Common myeloid progenitor, CD34-positive (primary cell): ENCODE measurements around the gene TCAP.

Source experiments
- CTCF ChIA-PET: fragments of 350-600 bp; sonication (Branson Sonifier 250); formaldehyde crosslinking; loops from one replicate; lab custom pipeline; 2021; ENCODE audit warnings: antibody characterized with exemption; lab: Charles Lee
- POLR2A ChIA-PET: fragments of 350-600 bp; sonication (Branson Sonifier 250); formaldehyde crosslinking; loops from one replicate; lab custom pipeline; 2021; ENCODE audit warnings: antibody characterized with exemption; lab: Charles Lee
- DNase-seq, 3 donors: peaks; one replicate each; pipeline versions ENCODE4 v3.0.0 to v3.0.0-alpha.2; 2013
- H3K27ac ChIP-seq, 2 experiments: 1 replicate in 1 of 2; 2 replicates in 1 of 2; pipeline ENCODE4 v1.7.0; 2013; ENCODE audit warnings: inconsistent platforms in 2 of 2, low read length in 2 of 2, mild to moderate bottlenecking in 2 of 2, low read depth in 1 of 2, moderate library complexity in 1 of 2; ENCODE audit not compliant: severe bottlenecking in 2 of 2, insufficient read depth in 1 of 2, poor library complexity in 1 of 2
- H3K27me3 ChIP-seq, 5 experiments: replicated peaks in 2 of 5; 1 replicate in 3 of 5; 2 replicates in 2 of 5; pipeline versions ENCODE4 v1.6.1 to v1.7.0; 2013; ENCODE audit warnings: low read length in 4 of 5, mild to moderate bottlenecking in 2 of 5, moderate library complexity in 2 of 5, inconsistent platforms in 1 of 5; ENCODE audit not compliant: insufficient read depth in 5 of 5, control insufficient read depth in 4 of 5
- H3K36me3 ChIP-seq, 4 experiments: 1 replicate in 2 of 4; 2 replicates in 2 of 4; pipeline versions ENCODE4 v1.6.1 to v1.7.0; 2013; ENCODE audit warnings: low read length in 3 of 4, control low read depth in 1 of 4, mild to moderate bottlenecking in 1 of 4; ENCODE audit not compliant: control insufficient read depth in 4 of 4, insufficient read depth in 4 of 4
- H3K4me1 ChIP-seq, 4 experiments: 1 replicate in 3 of 4; 2 replicates in 1 of 4; pipeline versions ENCODE4 v1.6.1 to v1.7.1; 2013; ENCODE audit warnings: low read length in 3 of 4, mild to moderate bottlenecking in 3 of 4, control low read depth in 1 of 4, inconsistent platforms in 1 of 4, moderate library complexity in 1 of 4; ENCODE audit not compliant: control insufficient read depth in 4 of 4, insufficient read depth in 4 of 4; ENCODE audit errors: control extremely low read depth in 1 of 4
- H3K4me3 ChIP-seq, 7 experiments: 1 replicate in 4 of 7; 2 replicates in 3 of 7; pipeline versions ENCODE4 v1.5.1 to v1.7.0; 2013; ENCODE audit warnings: mild to moderate bottlenecking in 7 of 7, low read length in 6 of 7, moderate library complexity in 6 of 7, inconsistent platforms in 2 of 7, low read depth in 2 of 7, control low read depth in 1 of 7; ENCODE audit not compliant: insufficient read depth in 4 of 7, control insufficient read depth in 1 of 7; ENCODE audit errors: extremely low read depth in 1 of 7
- H3K9me3 ChIP-seq, 5 experiments: 1 replicate in 4 of 5; 2 replicates in 1 of 5; pipeline versions ENCODE4 v1.6.1 to v1.7.1; 2013; ENCODE audit warnings: low read length in 4 of 5, mild to moderate bottlenecking in 2 of 5, inconsistent platforms in 1 of 5, low read depth in 1 of 5, moderate library complexity in 1 of 5; ENCODE audit not compliant: control insufficient read depth in 4 of 5, insufficient read depth in 2 of 5; ENCODE audit errors: control extremely low read depth in 1 of 5
- WGBS: methylation state at CpG from one replicate; pipeline ENCODE4 v1.1.5; 2013; ENCODE audit not compliant: insufficient coverage; 5-methylcytosine and 5-hydroxymethylcytosine counted together

TCAP gene

GRCh38 chr17:39675390-39676082 is 10.4 kb downstream of the TCAP start:
- CTCF ChIA-PET, result interaction anchor here (1.2 to 22.5 kb wide), 4 partner anchors 10 to 54 kb away, joined by 5 to 445 read pairs (median 91); partner anchors contain the start of genes MIEN1, PPP1R1B and TCAP
- DNase-seq, result no peak
- H3K27me3 ChIP-seq, result peaks cover 0 to 8% (median 4%) of the 10 kb centered on the region in 5 experiments
- no peak overlapping the region for H3K27ac ChIP-seq
- peaks cover 9 to 60% (median 44%) of the 10 kb centered on the region in 4 experiments for H3K4me1 ChIP-seq
- no peak overlapping the region for H3K4me3 ChIP-seq
- H3K36me3 ChIP-seq, result no peaks in the 10 kb centered on the region
- no peaks in the 10 kb centered on the region for H3K9me3 ChIP-seq
- WGBS, result 87% methylated on average over 9 of the region's 10 CpGs
- POLR2A ChIA-PET, result interaction anchor here (0.8 kb wide), 1 partner anchor 25 kb away, joined by 3 read pairs; no protein-coding TSS in a partner anchor

GRCh38 chr17:39676198-39676819 is 11.2 kb downstream of the TCAP start:
- Histone ChIP-seq H3K27ac (no peak overlapping the region), H3K4me1 (peaks cover 9 to 62% (median 45%) of the 10 kb centered on the region in 4 experiments), H3K36me3 (no peaks in the 10 kb centered on the region), H3K9me3 (no peaks in the 10 kb centered on the region), H3K4me3 (no peak overlapping the region), H3K27me3 (peaks cover 0 to 4% (median 1%) of the 10 kb centered on the region in 5 experiments)
- peak; percentile 30 to 69 (median 62) for DNase-seq
- ChIA-PET POLR2A (interaction anchor here (0.8 kb wide), 1 partner anchor 24 kb away, joined by 3 read pairs; no protein-coding TSS in a partner anchor), CTCF (interaction anchor here (1.2 to 22.5 kb wide), 4 partner anchors 11 to 54 kb away, joined by 5 to 445 read pairs (median 91); partner anchors contain the start of genes MIEN1, PPP1R1B and TCAP)
- WGBS, result 40% methylated on average over 3 of the region's 7 CpGs

GRCh38 chr17:39677072-39677471 is 11.9 kb downstream of the TCAP start:
- CTCF ChIA-PET, result interaction anchor here (0.7 to 22.5 kb wide), 6 partner anchors 8 to 52 kb away, joined by 3 to 445 read pairs (median 25); partner anchors contain the start of genes PNMT, PPP1R1B and TCAP
- DNase-seq, result no peak
- 73% methylated on average over 5 of the region's 8 CpGs for WGBS
- no peaks in the 10 kb centered on the region for H3K27me3 ChIP-seq
- H3K36me3 ChIP-seq, result no peaks in the 10 kb centered on the region
- no peaks in the 10 kb centered on the region for H3K9me3 ChIP-seq
- H3K27ac ChIP-seq, result no peak overlapping the region
- no peak overlapping the region for H3K4me3 ChIP-seq
- POLR2A ChIA-PET, result no interaction called here
- H3K4me1 ChIP-seq, result peaks cover 9 to 56% (median 43%) of the 10 kb centered on the region in 4 experiments

- H3K27ac ChIP-seq, result no peak overlapping the region
- WGBS, result 64% methylated on average over 11 of the region's 13 CpGs
- no peaks in the 10 kb centered on the region for H3K9me3 ChIP-seq
- CTCF ChIA-PET, result interaction anchor here (0.6 to 22.5 kb wide), 7 partner anchors 9 to 501 kb away, joined by 3 to 445 read pairs (median 23); partner anchors contain the start of genes PNMT, PPP1R1B and TCAP
- no peaks in the 10 kb centered on the region for H3K27me3 ChIP-seq
- POLR2A ChIA-PET, result no interaction called here
- no peak for DNase-seq
- no peaks in the 10 kb centered on the region for H3K36me3 ChIP-seq
- H3K4me1 ChIP-seq, result peaks cover 9 to 51% (median 41%) of the 10 kb centered on the region in 4 experiments
- H3K4me3 ChIP-seq, result no peak overlapping the region
Observed at GRCh38 chr17:39677542-39678339, 12.6 kb downstream of the TCAP start.

- Histone ChIP-seq H3K4me1 (peaks cover 9 to 51% (median 41%) of the 10 kb centered on the region in 4 experiments), H3K4me3 (no peak overlapping the region), H3K27ac (no peak overlapping the region), H3K9me3 (no peaks in the 10 kb centered on the region), H3K36me3 (peaks cover 0 to 6% (median under 1%) of the 10 kb centered on the region in 4 experiments), H3K27me3 (no peaks in the 10 kb centered on the region)
- ChIA-PET CTCF (interaction anchor here (0.6 to 22.5 kb wide), 7 partner anchors 9 to 104 kb away, joined by 3 to 445 read pairs (median 23); partner anchors contain the start of genes PGAP3, PNMT, PPP1R1B and TCAP), POLR2A (interaction anchor here (0.7 to 1.1 kb wide), 3 partner anchors 10 to 46 kb away, joined by 3 to 4 read pairs (median 3); partner anchors contain the start of genes PGAP3 and PNMT)
- no peak for DNase-seq
- WGBS, result 87% methylated on average over 12 of the region's 13 CpGs
Observed at GRCh38 chr17:39678340-39679116, 13.4 kb downstream of the TCAP start.
